Epithelial cell of esophagus (primary cell): ENCODE measurements around the gene TGM1.

Source experiments
- DNase-seq: peaks from one replicate; pipeline ENCODE4 v3.0.0; 2010; ENCODE audit warnings: low read depth
- H3K4me3 ChIP-seq: 2 replicates; pipeline ENCODE4 v1.5.1; 2011; ENCODE audit warnings: mild to moderate bottlenecking, low read length, control low read depth
- CTCF ChIP-seq: IDR thresholded peaks from 2 replicates; pipeline ENCODE4 v1.5.1; 2011; ENCODE audit warnings: low read depth, mild to moderate bottlenecking, low read length, control low read depth, inconsistent platforms; ENCODE audit not compliant: insufficient read depth; ENCODE audit errors: missing control alignments

Gene TGM1

DNA sequence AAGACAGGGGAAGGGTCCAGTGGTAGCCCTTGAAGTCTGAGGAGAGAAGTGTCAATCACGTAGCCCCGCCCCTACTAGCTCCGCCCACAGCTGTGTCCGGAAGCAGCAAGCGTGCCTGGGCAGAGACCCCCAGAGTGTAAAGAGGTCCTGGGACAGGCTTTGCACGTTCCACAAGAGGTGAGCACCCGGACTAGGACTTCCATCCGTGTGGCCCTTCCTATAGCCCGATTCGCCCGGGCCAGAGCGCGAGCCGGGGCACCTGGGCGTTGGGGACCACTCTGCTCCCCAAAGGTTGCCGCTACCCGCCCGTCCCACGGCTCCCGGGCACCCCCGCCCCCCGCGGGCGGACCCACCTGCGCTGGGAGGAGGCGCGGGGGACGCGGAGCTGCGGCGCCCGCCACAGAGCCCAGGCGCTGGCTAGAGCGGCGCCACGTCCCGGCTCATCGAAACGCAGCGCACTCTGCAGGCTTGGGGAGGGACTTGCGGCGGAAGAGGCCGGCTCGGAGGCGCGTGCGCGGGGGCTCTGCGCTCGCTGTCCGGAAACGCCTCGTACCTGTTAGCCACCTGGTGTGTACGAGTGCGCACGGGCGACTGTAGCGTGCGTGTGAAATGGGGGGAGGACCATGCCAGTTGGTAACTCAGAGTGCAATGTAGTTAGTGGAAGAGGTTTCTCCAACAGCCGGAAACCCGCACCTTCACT lies 8.3 kb upstream of the TGM1 start, which contains the start of gene RABGGTA:
Gene RABGGTA, minus strand, starts transcription at position 464 of the 700 bp plus-strand sequence. CDS start 482 bp downstream, outside the sequence.
- peak; percentile 59 for TF ChIP-seq CTCF
- H3K4me3 ChIP-seq, result peak within 1 kb of the TSS; percentile 80
- DNase-seq, result peak; percentile 94

GRCh38 chr14:24270537-24271133 lies 7.7 kb upstream of the TGM1 start:
- H3K4me3 ChIP-seq, result peak overlapping the region; percentile 80
- DNase-seq, result no peak
- no peak for TF ChIP-seq CTCF

- DNase-seq, result no peak
- TF ChIP-seq CTCF, result no peak
- H3K4me3 ChIP-seq, result no peak overlapping the region
Observed at GRCh38 chr14:24269910-24270536, 7.0 kb upstream of the TGM1 start.

GRCh38 chr14:24269368-24269767 lies 6.4 kb upstream of the TGM1 start:
- TF ChIP-seq CTCF, result no peak
- H3K4me3 ChIP-seq, result no peak overlapping the region
- no peak for DNase-seq

- TF ChIP-seq CTCF, result no peak
- DNase-seq, result no peak
- no peak overlapping the region for H3K4me3 ChIP-seq
Observed at GRCh38 chr14:24268225-24268624, 5.2 kb upstream of the TGM1 start.

DNA sequence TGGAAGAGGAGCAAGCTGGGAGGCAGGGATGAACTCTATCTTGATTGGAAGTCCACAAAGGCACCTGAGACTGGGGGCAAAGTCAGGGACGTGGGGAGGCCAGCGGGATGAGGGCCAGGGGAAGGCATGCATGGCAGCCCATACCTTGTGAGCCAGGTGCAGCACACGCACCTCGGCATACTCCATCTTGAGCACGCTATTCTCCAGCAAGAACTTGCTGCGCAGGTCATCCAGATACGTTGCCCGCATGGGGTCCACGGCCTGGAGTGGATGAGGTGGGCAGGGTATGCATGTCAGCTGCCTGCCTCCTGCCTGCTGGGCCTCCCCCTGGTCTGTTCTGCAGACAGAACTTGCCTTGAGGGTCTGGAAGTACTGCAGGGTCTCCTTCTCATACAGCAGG lies 4.5 kb upstream of the TGM1 start:
- no peak overlapping the region for H3K4me3 ChIP-seq
- no peak for TF ChIP-seq CTCF
- no peak for DNase-seq
